Esophagus muscularis mucosa (tissue), 4 donors: ENCODE measurements around the gene EBI3. TPM values are rescaled to one million over a fixed set of nuclear protein-coding genes. Genes with fewer than 3 reads are reported as not detected.

ENCODE experiments used
- DNase-seq: peaks from one replicate; pipeline ENCODE4 v3.0.0-alpha.2; 2017; ENCODE audit errors: extremely low spot score
- H3K27ac ChIP-seq, 4 donors: fragments of 200-600 bp; sonication (generic); replicated peaks in 1 of 4; 1 replicate in 3 of 4; 2 replicates in 1 of 4; pipeline ENCODE4 v1.5.1; 2016 to 2019; ENCODE audit warnings: mild to moderate bottlenecking in 1 of 4
- H3K27me3 ChIP-seq, 4 donors: fragments of 200-600 bp; sonication (generic); one replicate each; pipeline versions ENCODE4 v1.5.1 to v1.6.0; 2016 to 2019
- H3K36me3 ChIP-seq, 4 donors: fragments of 200-600 bp; sonication (generic); one replicate each; pipeline ENCODE4 v1.5.1; 2016 to 2019
- H3K4me1 ChIP-seq, 4 donors: fragments of 200-600 bp; sonication (generic); one replicate each; pipeline ENCODE4 v1.5.1; 2016 to 2019
- H3K4me3 ChIP-seq, 4 donors: fragments of 200-600 bp; sonication (generic); 1 replicate in 2 of 4; 2 replicates in 2 of 4; pipeline ENCODE4 v1.5.1; 2016 to 2019; ENCODE audit warnings: mild to moderate bottlenecking in 4 of 4, moderate library complexity in 1 of 4
- H3K9me3 ChIP-seq, 4 donors: fragments of 200-600 bp; sonication (generic); 1 replicate in 3 of 4; 2 replicates in 1 of 4; pipeline ENCODE4 v1.5.1; 2016 to 2019
- CTCF ChIP-seq, 3 experiments: fragments of 200-600 bp in 2 of 3; fragments of 450-650 bp in 1 of 3; sonication (generic) in 2 of 3; IDR thresholded peaks; one replicate each; pipeline ENCODE4 v1.5.1; 2017 to 2019; ENCODE audit warnings: antibody characterized with exemption in 3 of 3, mild to moderate bottlenecking in 2 of 3, moderate library complexity in 1 of 3
- EP300 ChIP-seq: sonication (generic); formaldehyde crosslinking; IDR thresholded peaks from one replicate; pipeline ENCODE4 v1.6.1; 2017; ENCODE audit warnings: antibody characterized with exemption
- POLR2A ChIP-seq: fragments of 450-650 bp; IDR thresholded peaks from one replicate; pipeline ENCODE4 v1.6.1; 2017; ENCODE audit warnings: antibody characterized with exemption, moderate library complexity, mild to moderate bottlenecking, low read depth
- POLR2AphosphoS5 ChIP-seq, 2 donors: sonication (generic); formaldehyde crosslinking; IDR thresholded peaks; one replicate each; pipeline ENCODE4 v1.6.1; 2017; ENCODE audit warnings: antibody characterized with exemption in 2 of 2
- whole genome bisulfite sequencing: methylation state at CpG from one replicate; pipeline ENCODE4 v1.1.5; 2018; 5-methylcytosine and 5-hydroxymethylcytosine counted together
- intact Hi-C: fragments of 100-400 bp; cut with DNase I; formaldehyde crosslinking; loops from one replicate; pipeline ENCODE4 v1.15.1; 2023
- total RNA-seq, 4 donors: library from RNA; depleted of rRNA; stranded (reverse); fragments of >200 nt; gene quantifications; one replicate each; pipeline versions ENCODE4 v1.1.0 to v1.2.1, GENCODE V29; 2016

EBI3 gene
- total RNA-seq, 4 donors from 2014 or later: 1.1 to 6.6 (median 1.9) TPM

GRCh38 chr19:4257025-4257424 lies 27.7 kb downstream of the EBI3 start:
- peaks cover 0 to 7% (median 5%) of the 10 kb centered on the region in 4 donors for H3K9me3 ChIP-seq
- intact Hi-C loops: no loop called here

DNA sequence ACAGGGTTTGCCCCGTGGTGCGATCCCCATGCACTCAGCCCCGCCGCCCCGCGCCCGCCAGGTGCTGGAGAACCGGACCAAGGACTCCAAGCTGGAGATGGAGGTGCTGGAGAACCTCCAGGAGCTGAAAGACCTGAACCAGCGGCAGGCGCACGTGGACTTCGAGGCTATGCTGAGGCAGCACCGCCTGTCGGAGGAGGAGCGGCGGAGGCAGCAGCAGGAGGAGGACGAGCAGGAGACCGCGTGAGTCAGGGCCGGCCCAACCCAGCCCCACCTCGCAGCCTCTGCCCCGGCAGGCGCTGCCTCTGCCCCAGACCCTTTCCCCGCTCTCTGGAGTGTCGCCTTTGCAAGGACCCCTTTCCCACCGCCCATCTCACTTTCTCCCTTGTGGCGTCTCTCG lies 28.9 kb downstream of the EBI3 start:
- DNase-seq: no peak
- Histone ChIP-seq H3K4me3 (no peak overlapping the region), H3K9me3 (peaks cover 0 to 7% (median 5%) of the 10 kb centered on the region in 4 donors), H3K27me3 (no peaks in the 10 kb centered on the region), H3K4me1 (no peaks in the 10 kb centered on the region), H3K27ac (no peak overlapping the region), H3K36me3 (peaks cover 87 to 100% (median 97%) of the 10 kb centered on the region in 4 donors)
- WGBS: 100% methylated on average over 5 of the region's 28 CpGs
- TF ChIP-seq POLR2AphosphoS5 (IDR thresholded peaks at IDR 0.05): no peak
- TF ChIP-seq POLR2A: no peak
- TF ChIP-seq EP300: no peak
- no peak for TF ChIP-seq CTCF (IDR thresholded peaks at IDR 0.05)
- intact Hi-C loops: no loop called here

More at GRCh38 chr19:4257025-4257424, 27.7 kb downstream of the EBI3 start:
- TF ChIP-seq CTCF (IDR thresholded peaks at IDR 0.05) (no peak), EP300 (no peak), POLR2A (no peak), POLR2AphosphoS5 (IDR thresholded peaks at IDR 0.05) (no peak)
- 92% methylated on average over 6 of the region's 6 CpGs for WGBS
- H3K27ac ChIP-seq: no peak overlapping the region
- H3K36me3 ChIP-seq: peaks cover 85 to 100% (median 97%) of the 10 kb centered on the region in 4 donors
- no peaks in the 10 kb centered on the region for H3K4me1 ChIP-seq
- H3K4me3 ChIP-seq: no peak overlapping the region
- DNase-seq: no peak
- H3K27me3 ChIP-seq: no peaks in the 10 kb centered on the region

- Histone ChIP-seq H3K27ac (no peak overlapping the region), H3K4me3 (no peak overlapping the region), H3K36me3 (peaks cover 76 to 100% (median 95%) of the 10 kb centered on the region in 4 donors), H3K27me3 (no peaks in the 10 kb centered on the region), H3K9me3 (peaks cover 0 to 7% (median 5%) of the 10 kb centered on the region in 4 donors), H3K4me1 (no peaks in the 10 kb centered on the region)
- 95% methylated on average over 10 of the region's 11 CpGs for WGBS
- TF ChIP-seq CTCF (IDR thresholded peaks at IDR 0.05) (no peak), POLR2AphosphoS5 (IDR thresholded peaks at IDR 0.05) (no peak), EP300 (no peak)
- intact Hi-C loops: no loop called here
- DNase-seq: no peak
These were observed 31.4 kb downstream of the EBI3 start for GRCh38 chr19:4260613-4261191.

GRCh38 chr19:4264812-4265211 lies 35.5 kb downstream of the EBI3 start:
- WGBS: 82% methylated on average over 4 of the region's 4 CpGs
- H3K27me3 ChIP-seq: no peaks in the 10 kb centered on the region
- no peaks in the 10 kb centered on the region for H3K9me3 ChIP-seq
- no peak for DNase-seq
- H3K4me1 ChIP-seq: peaks cover 0 to 6% (median 2%) of the 10 kb centered on the region in 4 donors
- intact Hi-C loops: loop anchor here (5.0 kb wide), 1 partner anchor 262 kb away; no protein-coding TSS in a partner anchor
- H3K4me3 ChIP-seq: no peak overlapping the region
- TF ChIP-seq POLR2AphosphoS5 (IDR thresholded peaks at IDR 0.05) (no peak), POLR2A (no peak)
- H3K36me3 ChIP-seq: peaks cover 60 to 100% (median 93%) of the 10 kb centered on the region in 4 donors
- no peak overlapping the region for H3K27ac ChIP-seq

DNA sequence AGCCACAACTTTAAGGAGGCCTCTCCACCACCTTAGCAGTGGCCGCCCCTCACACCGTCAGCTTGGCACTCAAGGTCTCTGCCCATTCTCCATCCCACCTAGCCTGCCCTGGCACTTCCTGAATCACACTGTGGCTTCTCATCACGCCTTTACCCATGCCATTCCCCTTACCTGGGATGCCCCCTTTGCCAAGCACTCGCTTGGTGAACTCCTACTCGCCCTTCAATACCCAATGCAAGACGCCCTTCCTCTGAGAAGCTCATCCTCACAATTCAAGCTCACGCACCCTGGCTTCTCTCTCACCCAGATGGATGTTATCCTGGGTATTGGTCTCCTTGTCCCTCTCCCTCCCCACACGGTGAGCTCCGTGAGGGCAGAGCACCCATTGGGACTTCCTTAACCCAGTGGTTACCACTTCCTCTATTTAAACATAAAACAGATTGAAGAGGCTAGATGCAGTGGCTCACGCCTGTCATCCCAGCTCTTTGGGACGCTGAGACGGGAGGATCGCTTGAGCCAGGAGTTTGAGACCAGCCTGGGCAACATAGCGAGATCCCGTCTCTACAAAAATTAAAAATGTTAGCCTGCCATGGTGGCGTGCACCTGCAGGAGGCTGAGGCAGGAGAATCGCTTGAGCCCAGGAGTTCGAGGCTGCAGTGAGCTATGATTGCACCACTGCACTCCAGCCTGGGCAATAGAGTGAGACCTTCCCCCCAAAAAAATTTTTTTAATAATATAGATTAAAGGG lies 37.1 kb downstream of the EBI3 start:
- intact Hi-C loops: loop anchor here (2.0 to 5.0 kb wide), 2 partner anchors 86 to 261 kb away; no protein-coding TSS in a partner anchor
- DNase-seq: no peak
- Histone ChIP-seq H3K4me1 (peaks cover 0 to 6% (median 2%) of the 10 kb centered on the region in 4 donors), H3K4me3 (no peak overlapping the region), H3K27me3 (no peaks in the 10 kb centered on the region), H3K36me3 (peaks cover 51 to 99% (median 82%) of the 10 kb centered on the region in 4 donors), H3K9me3 (no peaks in the 10 kb centered on the region), H3K27ac (no peak overlapping the region)
- TF ChIP-seq POLR2A: no peak
- TF ChIP-seq POLR2AphosphoS5 (IDR thresholded peaks at IDR 0.05): no peak
- no peak for TF ChIP-seq EP300
- no peak for TF ChIP-seq CTCF (IDR thresholded peaks at IDR 0.05)
- WGBS: 93% methylated on average over 17 of the region's 18 CpGs
